CD4-positive, alpha-beta T cell treated with Interferon alpha-2 for 1 hour (primary cell): Measurements from ENCODE around the gene MMP24.

Source experiments
- DNase-seq, 2 donors: peaks; one replicate each; pipeline ENCODE4 v3.0.0-alpha.2; 2020 to 2022

The MMP24 gene

DNA sequence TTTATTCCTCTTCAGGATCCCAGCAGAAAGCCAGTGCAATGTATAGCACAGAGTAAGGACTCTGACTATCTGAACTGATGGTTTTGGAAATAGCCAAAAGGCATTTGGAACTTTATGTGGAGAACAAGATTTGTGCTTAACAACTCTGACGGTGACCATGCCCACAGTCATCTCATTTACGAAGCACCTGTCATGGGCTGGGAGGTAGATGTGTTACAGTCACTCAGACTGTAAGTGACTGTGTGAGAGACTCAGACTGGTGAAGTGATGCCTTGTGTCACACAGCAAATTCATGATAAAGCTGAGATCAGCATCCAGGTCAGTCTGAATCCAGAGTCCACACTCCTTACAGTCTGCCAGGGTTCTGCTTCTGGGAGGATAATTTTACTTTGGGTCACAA is 89.6 kb downstream of the MMP24 start:
- no peak for DNase-seq

DNA sequence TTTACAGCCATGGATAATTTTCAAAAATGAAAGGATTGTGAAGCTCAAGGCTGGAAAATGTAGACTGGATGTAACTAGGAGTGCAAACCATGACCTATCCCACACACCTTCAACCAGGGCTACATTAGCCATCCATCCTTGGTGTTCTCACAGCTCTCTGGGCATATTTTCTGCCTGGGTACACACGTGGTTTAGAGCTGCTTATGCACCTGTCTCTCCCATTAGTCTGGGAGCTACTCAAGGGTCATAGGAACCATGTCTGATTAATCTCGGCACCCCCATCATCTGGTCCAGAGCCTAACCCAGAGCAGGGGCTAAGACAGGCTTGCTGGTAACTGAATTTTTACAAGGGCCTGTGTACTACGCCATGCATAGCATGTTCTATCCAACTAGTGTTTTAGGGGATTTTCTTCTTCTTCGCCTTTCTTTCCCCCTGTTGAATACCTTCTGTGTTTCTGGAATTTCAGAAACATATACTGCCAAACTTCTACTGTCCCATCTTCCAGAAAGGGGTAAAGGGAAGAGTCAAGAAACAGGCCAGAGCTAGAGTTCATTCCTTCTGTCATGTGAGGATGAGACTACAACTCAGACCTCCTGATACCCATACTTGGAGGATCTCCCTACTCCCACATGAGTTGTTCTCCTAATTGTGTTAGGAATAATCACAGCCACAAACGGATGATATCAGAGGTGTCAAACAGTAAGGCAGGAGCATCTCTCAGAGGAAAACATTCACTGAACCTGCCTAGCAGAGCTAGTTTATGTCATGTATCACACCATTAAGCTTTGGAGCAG is 91.1 kb downstream of the MMP24 start:
- no peak for DNase-seq

DNA sequence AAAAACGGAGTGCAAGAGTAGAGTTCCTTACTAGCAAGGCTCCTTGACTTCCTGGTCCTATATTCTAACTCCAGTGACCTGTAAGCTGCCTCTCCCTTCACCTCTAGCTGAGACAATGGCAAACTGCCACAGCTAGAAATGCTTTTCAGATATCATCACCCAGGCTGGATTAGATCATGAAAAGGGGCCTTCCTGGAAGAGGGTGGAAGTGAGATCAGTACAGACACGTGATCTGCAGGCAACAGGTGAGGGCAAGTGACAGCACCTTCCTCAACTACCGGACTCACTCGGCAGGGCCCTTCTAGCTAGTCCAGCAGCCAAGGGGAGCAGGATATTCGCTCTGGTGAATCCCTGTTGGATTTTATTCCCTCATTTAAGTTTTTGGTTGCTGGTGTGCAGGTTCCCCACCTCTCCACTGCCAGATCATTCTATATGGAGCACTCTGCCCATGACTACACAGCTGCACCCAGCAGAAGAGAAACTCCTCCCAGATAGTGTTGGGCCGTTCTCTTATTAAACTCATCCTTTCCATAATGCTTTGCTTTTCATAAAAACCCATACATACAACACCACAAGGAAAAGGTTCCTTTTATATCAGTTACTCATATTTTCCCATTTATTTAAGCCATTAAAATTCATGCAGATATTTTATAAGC is 92.1 kb downstream of the MMP24 start:
- peak in 1 of 2 donors; percentile 7 for DNase-seq

DNA sequence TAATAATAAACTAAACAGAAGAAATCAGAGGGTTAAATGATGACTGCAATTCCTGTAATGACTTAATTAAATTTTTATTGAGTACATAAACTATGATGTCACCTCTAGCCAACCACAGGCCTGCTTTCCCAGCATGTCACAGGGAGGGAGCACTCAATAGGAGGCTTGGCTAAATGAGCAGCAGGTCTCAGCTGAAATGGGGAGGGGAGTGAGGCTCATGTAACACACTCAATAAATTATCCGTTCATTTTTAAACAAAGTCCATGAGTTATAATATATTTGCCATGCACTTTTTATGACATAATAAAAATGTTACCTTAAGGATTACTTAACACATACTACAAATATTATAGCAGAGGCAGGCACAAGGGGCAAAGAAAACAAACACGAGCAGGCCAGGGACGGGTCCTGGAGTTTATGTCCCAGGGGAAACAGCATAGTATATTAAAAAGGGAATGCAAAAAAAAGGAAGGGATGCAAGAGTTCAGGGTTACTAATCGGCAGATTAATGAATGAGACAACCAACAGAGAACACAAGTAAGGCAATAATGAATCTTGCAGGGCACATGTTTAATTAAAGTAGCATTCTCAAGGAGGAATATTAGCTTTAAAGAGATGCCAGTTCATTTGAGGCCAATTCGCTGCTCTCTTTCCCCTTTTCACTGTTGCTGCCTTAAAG is 92.8 kb downstream of the MMP24 start:
- no peak for DNase-seq

DNA sequence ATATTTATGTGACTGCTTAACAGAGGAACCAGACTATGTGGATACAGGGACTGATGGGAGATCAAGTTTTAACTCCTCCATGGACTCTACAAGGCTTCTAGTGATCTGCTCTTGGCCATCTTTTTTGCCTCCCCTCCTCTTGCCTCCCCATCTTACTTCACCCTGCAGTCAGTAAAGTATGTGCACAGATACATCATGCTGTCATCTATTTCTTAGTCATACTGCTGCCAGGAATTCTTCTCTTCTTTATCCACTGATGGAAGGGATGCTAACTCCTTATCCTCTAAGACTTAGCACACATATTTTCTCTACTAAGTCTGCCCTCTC is 93.3 kb downstream of the MMP24 start:
- DNase-seq: no peak

DNA sequence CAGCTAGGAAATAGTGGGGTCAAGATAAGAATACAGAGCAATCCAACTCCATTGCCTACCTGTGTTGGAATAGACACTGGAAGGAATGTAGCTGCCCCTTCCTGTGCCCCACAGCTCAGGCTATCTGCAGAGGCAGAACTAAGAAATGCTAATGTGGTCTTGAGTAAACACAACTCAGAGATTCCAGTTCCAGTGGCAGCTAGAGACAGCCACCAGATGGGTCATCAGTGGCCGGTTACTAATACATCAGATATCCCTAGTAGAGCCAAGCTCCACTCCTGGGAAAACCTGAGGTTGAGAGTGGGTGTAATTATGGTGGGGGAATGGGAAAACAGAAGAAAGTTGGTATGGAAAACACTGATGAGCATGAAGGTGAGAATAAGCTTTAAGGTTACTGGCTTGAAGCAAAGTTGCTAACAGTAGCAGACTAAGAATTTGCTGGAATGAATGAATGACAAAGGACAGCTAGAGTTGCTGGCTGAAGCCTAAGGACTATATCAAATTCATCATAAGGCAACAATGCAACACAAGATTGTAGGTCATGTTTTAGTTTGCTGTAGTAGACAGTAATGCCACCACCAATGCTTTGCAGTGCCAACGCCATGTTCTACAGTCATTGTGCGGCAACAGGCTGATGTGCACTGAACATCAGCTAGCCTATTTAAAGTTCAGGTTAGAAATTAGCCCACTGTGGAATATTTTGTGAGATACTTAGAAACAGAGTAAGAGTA is 94.1 kb downstream of the MMP24 start:
- no peak for DNase-seq

DNA sequence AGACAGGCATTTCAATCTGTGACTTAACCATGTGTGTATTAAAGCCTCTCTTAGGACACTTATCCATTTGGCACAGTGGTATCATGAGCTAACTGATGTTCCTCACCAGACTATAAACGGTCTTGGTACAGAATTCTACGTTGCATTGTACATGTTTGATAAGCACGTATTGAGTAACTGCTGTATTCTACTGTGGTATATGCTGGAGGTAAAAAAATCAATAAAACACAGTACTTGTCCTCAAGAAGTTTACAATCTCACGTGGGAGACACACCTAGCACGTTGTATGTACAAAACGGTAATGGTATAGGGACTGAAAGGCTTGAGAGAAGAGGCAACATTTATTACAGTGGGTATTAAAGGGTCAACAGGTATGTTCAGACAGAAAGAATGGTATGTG is 98.9 kb downstream of the MMP24 start:
- no peak for DNase-seq

DNA sequence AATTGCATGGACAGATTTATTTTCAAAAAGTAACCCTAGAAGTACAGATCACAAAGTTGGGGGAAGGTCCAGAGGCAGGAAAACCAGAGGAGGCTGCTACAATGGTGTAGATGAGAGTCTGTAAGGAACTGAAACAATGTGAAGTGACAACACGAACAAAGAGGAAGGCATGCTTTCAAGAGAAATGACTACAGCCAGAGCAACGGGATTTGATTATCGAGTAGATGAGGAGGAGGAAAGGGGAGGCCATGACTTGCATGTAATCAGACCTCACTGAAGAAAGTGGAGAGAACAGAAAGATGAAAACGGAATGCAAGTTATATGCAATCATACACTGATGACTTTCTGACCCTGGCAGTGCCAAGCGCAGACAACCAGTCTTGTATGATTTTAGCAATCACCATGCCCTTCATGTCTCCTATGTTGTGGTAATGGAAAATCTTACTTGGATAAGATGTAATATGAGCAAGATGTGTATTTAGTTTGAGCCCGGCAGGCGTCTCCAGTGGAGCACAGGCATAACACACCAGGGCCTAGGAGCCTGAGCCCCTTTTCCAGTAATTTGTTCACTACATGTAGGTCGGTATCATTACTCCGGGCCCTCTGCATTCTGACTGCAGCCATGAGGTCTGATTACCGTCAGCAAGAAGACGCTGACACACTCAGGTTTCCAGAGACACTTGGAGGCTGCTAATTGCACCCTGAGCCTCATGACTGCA is 99.7 kb downstream of the MMP24 start:
- DNase-seq: no peak
